HepG2 (cell line): ENCODE measurements around the gene UBAC2. TPM values are rescaled to one million over a fixed set of nuclear protein-coding genes. Genes with fewer than 3 reads are reported as not detected.
A peak's percentile ranks its signal among the peaks of the same experiment; 100 is the strongest.

ENCODE experiments used
- CHCHD3 ChIP-seq: sonication (generic); formaldehyde crosslinking; IDR thresholded peaks from 2 replicates; pipeline ENCODE4 v1.8.0; 2022; ENCODE audit warnings: mild to moderate bottlenecking, missing genetic modification reagents, moderate library complexity
- FOSL2 ChIP-seq: sonication (generic); formaldehyde crosslinking; IDR thresholded peaks from 2 replicates; pipeline ENCODE4 v1.4.0; 2020; ENCODE audit warnings: missing genetic modification reagents
- IKZF4 ChIP-seq: sonication (generic); formaldehyde crosslinking; IDR thresholded peaks from 2 replicates; pipeline ENCODE4 v1.5.1; 2020; ENCODE audit warnings: borderline replicate concordance, mild to moderate bottlenecking, low read depth, missing genetic modification reagents; ENCODE audit errors: not compliant biosample characterization
- MZF1 ChIP-seq: sonication (generic); formaldehyde crosslinking; IDR thresholded peaks from 2 replicates; pipeline ENCODE4 v1.8.1; 2023; ENCODE audit warnings: mild to moderate bottlenecking, missing genetic modification reagents, borderline replicate concordance
- SMYD3 ChIP-seq: sonication (generic); formaldehyde crosslinking; IDR thresholded peaks from 2 replicates; pipeline ENCODE4 v1.8.1; 2023; ENCODE audit warnings: mild to moderate bottlenecking, missing genetic modification reagents
- SOX5 ChIP-seq: IDR thresholded peaks from 2 replicates; pipeline ENCODE4 v1.6.1; 2016; ENCODE audit warnings: borderline replicate concordance
- SP4 ChIP-seq: sonication (generic); formaldehyde crosslinking; IDR thresholded peaks from 2 replicates; pipeline ENCODE4 v1.8.1; 2023; ENCODE audit warnings: mild to moderate bottlenecking, missing genetic modification reagents
- SUZ12 ChIP-seq: fragments of 150-350 bp; IDR thresholded peaks from 2 replicates; pipeline ENCODE4 v1.6.1; 2014; ENCODE audit warnings: low read depth, low read length
- TAF1 ChIP-seq: sonication (generic); formaldehyde crosslinking; IDR thresholded peaks from 2 replicates; pipeline ENCODE4 v1.4.0; 2020; ENCODE audit warnings: missing genetic modification reagents
- TFDP1 ChIP-seq: IDR thresholded peaks from 2 replicates; pipeline ENCODE4 v1.6.1; 2016; ENCODE audit warnings: missing compliant biosample characterization, missing genetic modification reagents, borderline replicate concordance
- TMF1 ChIP-seq: sonication (generic); formaldehyde crosslinking; IDR thresholded peaks from 2 replicates; pipeline ENCODE4 v1.8.1; 2022; ENCODE audit warnings: low read depth, missing genetic modification reagents
- ZNF124 ChIP-seq: sonication (generic); formaldehyde crosslinking; IDR thresholded peaks from 2 replicates; pipeline ENCODE4 v1.4.0; 2020; ENCODE audit warnings: missing genetic modification reagents
- ZNF274 ChIP-seq: sonication (generic); formaldehyde crosslinking; IDR thresholded peaks from 2 replicates; pipeline ENCODE4 v1.5.1; 2020; ENCODE audit warnings: mild to moderate bottlenecking, missing genetic modification reagents
- polyA plus RNA-seq, 8 experiments: library from polyadenylated mRNA; depleted of rRNA in 3 of 8; stranded (reverse) in 7 of 8; unstranded in 1 of 8; fragments of >200 nt; fragmentation: Illumina TruSeq in 4 of 8; extraction: Trizol in 4 of 8; gene quantifications; 2 replicates each; pipeline versions ENCODE4 v1.2.1 to v1.2.3, GENCODE V29; 2011 to 2016; ENCODE audit warnings: low read depth in 4 of 8, missing spikeins in 1 of 8, mixed read lengths in 1 of 8; ENCODE audit not compliant: insufficient read depth in 1 of 8
- total RNA-seq, 5 experiments: library from RNA; depleted of rRNA; stranded (reverse); fragments of >200 nt; fragmentation: Illumina TruSeq; extraction: Trizol; gene quantifications; 2 replicates each; pipeline ENCODE4 v1.2.3, GENCODE V29; 2016; ENCODE audit warnings: low read depth in 1 of 5
- TF ChIP-seq, protein P1 (sequence below): sonication (generic); formaldehyde crosslinking; IDR thresholded peaks from 2 replicates; pipeline ENCODE4 v1.8.0; 2022; ENCODE audit warnings: mild to moderate bottlenecking, missing genetic modification reagents, moderate library complexity
- TF ChIP-seq, protein P2 (sequence below), 2 experiments: fragments of 450-650 bp in 1 of 2; sonication (generic) in 1 of 2; formaldehyde crosslinking; IDR thresholded peaks; 2 replicates each; pipeline versions ENCODE4 v1.5.0 to v1.8.0; 2020 to 2022; ENCODE audit warnings: mild to moderate bottlenecking in 1 of 2, missing genetic modification reagents in 1 of 2
- TF ChIP-seq, protein P3 (sequence below): sonication (generic); formaldehyde crosslinking; IDR thresholded peaks from 2 replicates; pipeline ENCODE4 v1.9.0; 2021; ENCODE audit warnings: missing genetic modification reagents, mild to moderate bottlenecking, borderline replicate concordance
- TF ChIP-seq, protein P4 (sequence below): IDR thresholded peaks from 2 replicates; pipeline ENCODE4 v1.6.1; 2012; ENCODE audit warnings: low read depth, low read length, improper control_type of control experiment

UBAC2 gene
- total and polyA plus RNA-seq, 2 of the 13 experiments (the other 11 are each of a cell fraction or from before 2014, with no cell fraction given), result 61.3 to 80.8 TPM

- TF ChIP-seq TFDP1 (CRISPR knock-in tag) (peak; percentile 90), SUZ12 (no peak), SP4 (CRISPR knock-in tag) (peak; percentile 68), ZNF274 (CRISPR knock-in tag) (peak; percentile 50; the same call in 1 of the 2 replicates), TAF1 (peak; percentile 95), IKZF4 (CRISPR knock-in tag) (no peak), MZF1 (CRISPR knock-in tag) (no peak), CHCHD3 (CRISPR knock-in tag) (peak; percentile 69), SMYD3 (no peak), SOX5 (CRISPR knock-in tag) (peak; percentile 19; the same call in 1 of the 2 replicates), FOSL2 (CRISPR knock-in tag) (no peak; the same call in 1 of the 2 replicates), ZNF124 (peak; percentile 25; the same call in 1 of the 2 replicates), TMF1 (no peak)
- TF ChIP-seq, protein P1, sequence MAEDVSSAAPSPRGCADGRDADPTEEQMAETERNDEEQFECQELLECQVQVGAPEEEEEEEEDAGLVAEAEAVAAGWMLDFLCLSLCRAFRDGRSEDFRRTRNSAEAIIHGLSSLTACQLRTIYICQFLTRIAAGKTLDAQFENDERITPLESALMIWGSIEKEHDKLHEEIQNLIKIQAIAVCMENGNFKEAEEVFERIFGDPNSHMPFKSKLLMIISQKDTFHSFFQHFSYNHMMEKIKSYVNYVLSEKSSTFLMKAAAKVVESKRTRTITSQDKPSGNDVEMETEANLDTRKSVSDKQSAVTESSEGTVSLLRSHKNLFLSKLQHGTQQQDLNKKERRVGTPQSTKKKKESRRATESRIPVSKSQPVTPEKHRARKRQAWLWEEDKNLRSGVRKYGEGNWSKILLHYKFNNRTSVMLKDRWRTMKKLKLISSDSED (CRISPR knock-in tag), result no peak
- TF ChIP-seq, protein P2, sequence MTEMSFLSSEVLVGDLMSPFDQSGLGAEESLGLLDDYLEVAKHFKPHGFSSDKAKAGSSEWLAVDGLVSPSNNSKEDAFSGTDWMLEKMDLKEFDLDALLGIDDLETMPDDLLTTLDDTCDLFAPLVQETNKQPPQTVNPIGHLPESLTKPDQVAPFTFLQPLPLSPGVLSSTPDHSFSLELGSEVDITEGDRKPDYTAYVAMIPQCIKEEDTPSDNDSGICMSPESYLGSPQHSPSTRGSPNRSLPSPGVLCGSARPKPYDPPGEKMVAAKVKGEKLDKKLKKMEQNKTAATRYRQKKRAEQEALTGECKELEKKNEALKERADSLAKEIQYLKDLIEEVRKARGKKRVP (CRISPR knock-in tag; IDR thresholded peaks at IDR 0.05), result no peak
- TF ChIP-seq, protein P3, sequence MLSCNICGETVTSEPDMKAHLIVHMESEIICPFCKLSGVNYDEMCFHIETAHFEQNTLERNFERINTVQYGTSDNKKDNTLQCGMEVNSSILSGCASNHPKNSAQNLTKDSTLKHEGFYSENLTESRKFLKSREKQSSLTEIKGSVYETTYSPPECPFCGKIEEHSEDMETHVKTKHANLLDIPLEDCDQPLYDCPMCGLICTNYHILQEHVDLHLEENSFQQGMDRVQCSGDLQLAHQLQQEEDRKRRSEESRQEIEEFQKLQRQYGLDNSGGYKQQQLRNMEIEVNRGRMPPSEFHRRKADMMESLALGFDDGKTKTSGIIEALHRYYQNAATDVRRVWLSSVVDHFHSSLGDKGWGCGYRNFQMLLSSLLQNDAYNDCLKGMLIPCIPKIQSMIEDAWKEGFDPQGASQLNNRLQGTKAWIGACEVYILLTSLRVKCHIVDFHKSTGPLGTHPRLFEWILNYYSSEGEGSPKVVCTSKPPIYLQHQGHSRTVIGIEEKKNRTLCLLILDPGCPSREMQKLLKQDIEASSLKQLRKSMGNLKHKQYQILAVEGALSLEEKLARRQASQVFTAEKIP (CRISPR knock-in tag), result no peak
- TF ChIP-seq, protein P4, sequence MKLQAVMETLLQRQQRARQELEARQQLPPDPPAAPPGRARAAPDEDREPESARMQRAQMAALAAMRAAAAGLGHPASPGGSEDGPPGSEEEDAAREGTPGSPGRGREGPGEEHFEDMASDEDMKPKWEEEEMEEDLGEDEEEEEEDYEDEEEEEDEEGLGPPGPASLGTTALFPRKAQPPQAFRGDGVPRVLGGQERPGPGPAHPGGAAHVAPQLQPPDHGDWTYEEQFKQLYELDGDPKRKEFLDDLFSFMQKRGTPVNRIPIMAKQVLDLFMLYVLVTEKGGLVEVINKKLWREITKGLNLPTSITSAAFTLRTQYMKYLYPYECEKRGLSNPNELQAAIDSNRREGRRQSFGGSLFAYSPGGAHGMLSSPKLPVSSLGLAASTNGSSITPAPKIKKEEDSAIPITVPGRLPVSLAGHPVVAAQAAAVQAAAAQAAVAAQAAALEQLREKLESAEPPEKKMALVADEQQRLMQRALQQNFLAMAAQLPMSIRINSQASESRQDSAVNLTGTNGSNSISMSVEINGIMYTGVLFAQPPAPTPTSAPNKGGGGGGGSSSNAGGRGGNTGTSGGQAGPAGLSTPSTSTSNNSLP, result no peak
Measured at GRCh38 chr13:99200432-99201167, at the start of gene UBAC2 (continued).
